ENCODE measurements around the gene OCEL1.
A peak's percentile ranks its signal among the peaks of the same experiment; 100 is the strongest.

Gene OCEL1

GRCh38 chr19:17196610-17197009 lies 29.4 kb upstream of the OCEL1 start:
- POLR2A ChIA-PET: no interaction called here
- H3K9me3 ChIP-seq (ENCODE audit: control insufficient read depth, insufficient read depth, low read depth, low read length): no peaks in the 10 kb centered on the region
- H3K36me3 ChIP-seq (ENCODE audit: control insufficient read depth in 2 of 2, insufficient read depth in 1 of 2, low read length in 2 of 2): peaks cover 4 to 50% of the 10 kb centered on the region in 2 experiments; a peak in 2 of 3 replicates
- no peak overlapping the region for H3K4me3 ChIP-seq (ENCODE audit: low read depth, low read length)
- no peak overlapping the region for H3K27ac ChIP-seq (ENCODE audit: extremely low read depth, low read depth, low read length)
- H3K4me1 ChIP-seq (ENCODE audit: control insufficient read depth, insufficient read depth, low read length): no peaks in the 10 kb centered on the region
- TF ChIP-seq ZNF571 (tag by site-specific recombination; IDR thresholded peaks at IDR 0.05) (no peak), ZNF426 (tag by site-specific recombination; IDR thresholded peaks at IDR 0.05) (no peak), ZNF600 (tag by site-specific recombination; IDR thresholded peaks at IDR 0.05) (no peak), HIC1 (tag by site-specific recombination; IDR thresholded peaks at IDR 0.05) (no peak), KLF17 (tag by site-specific recombination; IDR thresholded peaks at IDR 0.05) (no peak), WT1 (tag by site-specific recombination; IDR thresholded peaks at IDR 0.05) (no peak), ZNF624 (tag by site-specific recombination; IDR thresholded peaks at IDR 0.05) (no peak), YY2 (tag by site-specific recombination; IDR thresholded peaks at IDR 0.05) (no peak), MZF1 (tag by site-specific recombination; IDR thresholded peaks at IDR 0.05; ENCODE audit: borderline replicate concordance) (no peak), PRDM10 (tag by site-specific recombination; IDR thresholded peaks at IDR 0.05) (no peak), ZBTB26 (tag by site-specific recombination; optimal IDR thresholded peaks at IDR 0.05) (no peak), EGR2 (tag by site-specific recombination; IDR thresholded peaks at IDR 0.05; ENCODE audit: low read depth) (no peak), KLF8 (tag by site-specific recombination; IDR thresholded peaks at IDR 0.05) (0 out of 2 replicates have a peak, but pooled peaks have one; percentile 1), ZNF660 (tag by site-specific recombination; IDR thresholded peaks at IDR 0.05) (no peak), PRDM4 (tag by site-specific recombination; IDR thresholded peaks at IDR 0.05) (no peak), ZNF596 (tag by site-specific recombination; IDR thresholded peaks at IDR 0.05) (no peak), ZNF514 (tag by site-specific recombination; IDR thresholded peaks at IDR 0.05) (no peak), ZNF274 (IDR thresholded peaks at IDR 0.05; ENCODE audit: low read length) (no peak), ZNF274 (tag by site-specific recombination; IDR thresholded peaks at IDR 0.05; ENCODE audit: borderline replicate concordance) (no peak), ZBTB17 (tag by site-specific recombination; IDR thresholded peaks at IDR 0.05) (peak; percentile 86), ZNF114 (tag by site-specific recombination; IDR thresholded peaks at IDR 0.05) (no peak), ZNF366 (tag by site-specific recombination; conservative IDR thresholded peaks at IDR 0.05) (peak; percentile 84), ZNF560 (tag by site-specific recombination; IDR thresholded peaks at IDR 0.05; ENCODE audit: borderline replicate concordance) (no peak), ZSCAN30 (tag by site-specific recombination; IDR thresholded peaks at IDR 0.05) (no peak), ZNF24 (tag by site-specific recombination; IDR thresholded peaks at IDR 0.05) (no peak)
- CTCF ChIA-PET: no interaction called here

Measured in HEK293 (cell line).